Psoas muscle (tissue), 8 donors: ENCODE measurements around the gene ZNF714. TPM values are rescaled to one million over a fixed set of nuclear protein-coding genes. Genes with fewer than 3 reads are reported as not detected.

Source experiments
- ATAC-seq, 4 donors: fragments of 200-7000 bp; cut with Tn5 transposase; one replicate each; pipeline ENCODE4 v1.9.1; 2020; ENCODE audit warnings: moderate library complexity in 3 of 4, mild to moderate bottlenecking in 2 of 4
- DNase-seq, 2 donors: peaks; one replicate each; pipeline ENCODE4 v3.0.0-alpha.2; 2020
- H3K27ac ChIP-seq: fragments of 200-600 bp; one replicate; pipeline ENCODE4 v1.8.0; 2022
- H3K27me3 ChIP-seq, 3 donors: fragments of 200-600 bp in 1 of 3; one replicate each; pipeline versions ENCODE4 v1.6.1 to v1.8.0; 2013 to 2022; ENCODE audit warnings: low read length in 2 of 3, mild to moderate bottlenecking in 2 of 3, moderate library complexity in 1 of 3; ENCODE audit not compliant: insufficient read depth in 3 of 3
- H3K36me3 ChIP-seq, 2 donors: fragments of 200-600 bp in 1 of 2; one replicate each; pipeline versions ENCODE4 v1.6.1 to v1.8.0; 2013 to 2022; ENCODE audit warnings: low read depth in 1 of 2, mild to moderate bottlenecking in 1 of 2, moderate library complexity in 1 of 2; ENCODE audit not compliant: insufficient read depth in 1 of 2
- H3K4me1 ChIP-seq: fragments of 200-600 bp; one replicate; pipeline ENCODE4 v1.8.0; 2022
- H3K4me3 ChIP-seq: fragments of 200-600 bp; one replicate; pipeline ENCODE4 v1.8.0; 2022; ENCODE audit warnings: mild to moderate bottlenecking
- H3K9me3 ChIP-seq: fragments of 200-600 bp; one replicate; pipeline ENCODE4 v1.8.0; 2022
- CTCF ChIP-seq: fragments of 200-600 bp; IDR thresholded peaks from one replicate; pipeline ENCODE4 v1.8.0; 2022; ENCODE audit warnings: antibody characterized with exemption
- WGBS, 3 donors: extraction: QIAGEN DNeasy Blood & Tissue Kit; methylation state at CpG; one replicate each; pipeline versions ENCODE4 v1.1.6 to v1.1.7; 2013; 5-methylcytosine and 5-hydroxymethylcytosine counted together
- intact Hi-C, 2 donors: fragments of 100-400 bp; cut with DNase I; formaldehyde crosslinking; loops; one replicate each; pipeline versions ENCODE4 v1.11.0 to v1.14.2; 2022
- polyA plus RNA-seq, 3 donors: library from polyadenylated mRNA; stranded (reverse); fragments of 200-250 nt; gene quantifications; one replicate each; pipeline ENCODE4 v1.2.3, GENCODE V29; 2013
- total RNA-seq, 4 donors: library from RNA; stranded (reverse); fragmentation: NEBNext Ultra II Directional in 2 of 4; extraction: Animal tissue kit (Norgen Biotek cat#: 25700) in 2 of 4; gene quantifications; one replicate each; pipeline versions ENCODE4 v1.2.1 to v1.2.4, GENCODE V29; 2021 to 2023
- donor health status: healthy with polysubstance abuse.
- donor health status: DM: no; HTN: no; CAD: no; lungs with moderate emphysema.
- donor health status: Bipolar disorder and iron deficiency.
- donor health status: healthy.
- donor health status: DM: yes; HTN: yes; CAD: no.
- donor health status: DM: no; HTN: no; CAD: no.
- donor health status: DM: no; HTN: no; CAD: no.
- donor health status: DM: yes; HTN: yes; CAD: no.

The ZNF714 gene
- total and polyA plus RNA-seq, 7 donors, result 0.70 to 3.5 (median 1.5) TPM

- Histone ChIP-seq H3K4me3 (no peak overlapping the region), H3K27me3 (no peaks in the 10 kb centered on the region), H3K9me3 (peaks cover 14% of the 10 kb centered on the region), H3K4me1 (no peaks in the 10 kb centered on the region), H3K36me3 (peaks cover 2 to 15% of the 10 kb centered on the region in 2 donors), H3K27ac (no peak overlapping the region)
- DNase-seq, result no peak
- intact Hi-C loops, result no loop called here
- no peak for ATAC-seq
- 98 to 99% (median 99%) methylated on average over 5 of the region's 5 CpGs for WGBS, 3 donors
- TF ChIP-seq CTCF, result no peak
Measured at GRCh38 chr19:21052902-21053301, 29.1 kb upstream of the ZNF714 start.

- DNase-seq (no peak), ATAC-seq (no peak)
- H3K4me3 ChIP-seq, result no peak overlapping the region
- intact Hi-C loops, result no loop called here
- H3K36me3 ChIP-seq, result peaks cover 3 to 8% of the 10 kb centered on the region in 2 donors
- no peak for TF ChIP-seq CTCF
- H3K27me3 ChIP-seq, result no peaks in the 10 kb centered on the region
- no peak overlapping the region for H3K27ac ChIP-seq
- peaks cover 13% of the 10 kb centered on the region for H3K9me3 ChIP-seq
- H3K4me1 ChIP-seq, result no peaks in the 10 kb centered on the region
Measured at GRCh38 chr19:21065336-21065735, 16.7 kb upstream of the ZNF714 start.

- Histone ChIP-seq H3K27ac (no peak overlapping the region), H3K27me3 (no peaks in the 10 kb centered on the region), H3K9me3 (no peaks in the 10 kb centered on the region), H3K36me3 (peaks cover 0 to 5% of the 10 kb centered on the region in 2 donors), H3K4me3 (no peak overlapping the region), H3K4me1 (peaks cover 3% of the 10 kb centered on the region)
- ATAC-seq (no peak), DNase-seq (no peak)
- no peak for TF ChIP-seq CTCF
- intact Hi-C loops, result no loop called here
- WGBS, 3 donors, result 63 to 84% (median 71%) methylated on average over 1 of the region's 1 CpG
Measured at GRCh38 chr19:21084343-21084742, 2.3 kb downstream of the ZNF714 start.

GRCh38 chr19:21087871-21088270 lies 5.9 kb downstream of the ZNF714 start:
- H3K4me1 ChIP-seq, result peaks cover under 1% of the 10 kb centered on the region
- H3K36me3 ChIP-seq, result peaks cover 0 to 5% of the 10 kb centered on the region in 2 donors
- intact Hi-C loops, result no loop called here
- H3K4me3 ChIP-seq, result no peak overlapping the region
- no peak overlapping the region for H3K27ac ChIP-seq
- no peaks in the 10 kb centered on the region for H3K9me3 ChIP-seq
- DNase-seq (no peak), ATAC-seq (no peak)
- H3K27me3 ChIP-seq, result no peaks in the 10 kb centered on the region
- no peak for TF ChIP-seq CTCF
- 81 to 88% (median 86%) methylated on average over 3 of the region's 3 CpGs for WGBS, 3 donors

GRCh38 chr19:21092109-21092508 lies 10.1 kb downstream of the ZNF714 start:
- Histone ChIP-seq H3K4me3 (no peak overlapping the region), H3K27me3 (no peaks in the 10 kb centered on the region), H3K27ac (no peak overlapping the region), H3K9me3 (no peaks in the 10 kb centered on the region), H3K4me1 (no peaks in the 10 kb centered on the region), H3K36me3 (no peaks in the 10 kb centered on the region)
- TF ChIP-seq CTCF, result no peak
- intact Hi-C loops, result no loop called here
- no peak for ATAC-seq
- no peak for DNase-seq
